RWPE1 (cell line): ENCODE measurements around the gene SLC37A3.
"Not testable (repeated sequence)": the region's sequence is repeated elsewhere in the genome, so short reads cannot be mapped to it uniquely, and the experiment has no call there.

Experiments
- CTCF ChIA-PET: fragments of 350-600 bp; sonication (Branson Sonifier 250); formaldehyde crosslinking; extraction: SDS; loops from one replicate; lab custom pipeline; 2021; lab: Yijun Ruan, JAX
- POLR2A ChIA-PET: fragments of 400-600 bp; formaldehyde crosslinking; extraction: SDS; loops from one replicate; lab custom pipeline; 2020; ENCODE audit warnings: antibody characterized with exemption; ENCODE audit not compliant: low non-redundant PET; lab: Yijun Ruan, JAX
- DNase-seq: peaks from one replicate; pipeline ENCODE4 v3.0.0; 2012; ENCODE audit warnings: low spot score
- H3K27ac ChIP-seq: fragments of 450-650 bp; 2 replicates; pipeline ENCODE4 v1.5.1; 2017
- TF ChIP-seq, protein P1 (sequence below): fragments of 450-650 bp; conservative IDR thresholded peaks from 2 replicates; pipeline ENCODE4 v1.5.1; 2017; ENCODE audit warnings: low read depth, mild to moderate bottlenecking

The SLC37A3 gene

DNA sequence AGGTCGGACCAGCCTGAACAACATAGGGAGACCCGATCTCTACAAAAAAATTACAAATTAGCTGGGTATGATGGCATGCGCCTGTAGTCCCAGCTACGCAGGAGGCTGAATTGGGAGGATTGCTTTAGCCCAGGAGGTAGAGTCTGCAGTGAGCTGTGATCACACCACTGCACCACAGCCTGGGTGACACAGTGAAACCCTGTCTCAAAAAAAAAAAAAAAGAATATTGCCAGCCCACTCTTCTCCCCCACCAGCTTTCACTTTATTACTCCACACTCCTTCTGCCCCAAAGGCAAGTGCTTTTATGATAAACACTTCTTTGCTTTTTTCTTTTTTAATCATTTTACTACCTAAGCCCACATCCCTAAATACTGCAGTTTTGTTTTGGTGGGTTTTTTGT is 20.3 kb upstream of the SLC37A3 start:
- no peak for DNase-seq
- H3K27ac ChIP-seq = no peak overlapping the region
- ChIA-PET CTCF (no interaction called here), POLR2A (no interaction called here)
- TF ChIP-seq, protein P1, sequence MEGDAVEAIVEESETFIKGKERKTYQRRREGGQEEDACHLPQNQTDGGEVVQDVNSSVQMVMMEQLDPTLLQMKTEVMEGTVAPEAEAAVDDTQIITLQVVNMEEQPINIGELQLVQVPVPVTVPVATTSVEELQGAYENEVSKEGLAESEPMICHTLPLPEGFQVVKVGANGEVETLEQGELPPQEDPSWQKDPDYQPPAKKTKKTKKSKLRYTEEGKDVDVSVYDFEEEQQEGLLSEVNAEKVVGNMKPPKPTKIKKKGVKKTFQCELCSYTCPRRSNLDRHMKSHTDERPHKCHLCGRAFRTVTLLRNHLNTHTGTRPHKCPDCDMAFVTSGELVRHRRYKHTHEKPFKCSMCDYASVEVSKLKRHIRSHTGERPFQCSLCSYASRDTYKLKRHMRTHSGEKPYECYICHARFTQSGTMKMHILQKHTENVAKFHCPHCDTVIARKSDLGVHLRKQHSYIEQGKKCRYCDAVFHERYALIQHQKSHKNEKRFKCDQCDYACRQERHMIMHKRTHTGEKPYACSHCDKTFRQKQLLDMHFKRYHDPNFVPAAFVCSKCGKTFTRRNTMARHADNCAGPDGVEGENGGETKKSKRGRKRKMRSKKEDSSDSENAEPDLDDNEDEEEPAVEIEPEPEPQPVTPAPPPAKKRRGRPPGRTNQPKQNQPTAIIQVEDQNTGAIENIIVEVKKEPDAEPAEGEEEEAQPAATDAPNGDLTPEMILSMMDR = no peak

DNA sequence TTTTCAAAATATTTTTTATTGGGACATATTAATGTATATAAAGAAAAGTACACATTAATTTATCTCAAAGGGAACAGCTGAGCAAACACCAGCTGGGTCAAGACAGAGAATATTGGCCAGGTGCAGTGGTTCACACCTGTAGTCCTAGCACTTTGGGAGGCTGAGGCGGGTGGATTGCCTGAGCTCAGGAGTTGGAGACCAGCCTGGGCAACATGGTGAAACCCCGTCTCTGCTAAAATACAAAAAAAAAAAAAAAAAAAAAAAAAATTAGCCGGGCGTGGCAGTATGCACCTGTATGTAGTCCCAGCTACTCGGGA is 19.8 kb upstream of the SLC37A3 start:
- DNase-seq, H3K27ac ChIP-seq, POLR2A ChIA-PET, CTCF ChIA-PET: not testable (repeated sequence)

DNA sequence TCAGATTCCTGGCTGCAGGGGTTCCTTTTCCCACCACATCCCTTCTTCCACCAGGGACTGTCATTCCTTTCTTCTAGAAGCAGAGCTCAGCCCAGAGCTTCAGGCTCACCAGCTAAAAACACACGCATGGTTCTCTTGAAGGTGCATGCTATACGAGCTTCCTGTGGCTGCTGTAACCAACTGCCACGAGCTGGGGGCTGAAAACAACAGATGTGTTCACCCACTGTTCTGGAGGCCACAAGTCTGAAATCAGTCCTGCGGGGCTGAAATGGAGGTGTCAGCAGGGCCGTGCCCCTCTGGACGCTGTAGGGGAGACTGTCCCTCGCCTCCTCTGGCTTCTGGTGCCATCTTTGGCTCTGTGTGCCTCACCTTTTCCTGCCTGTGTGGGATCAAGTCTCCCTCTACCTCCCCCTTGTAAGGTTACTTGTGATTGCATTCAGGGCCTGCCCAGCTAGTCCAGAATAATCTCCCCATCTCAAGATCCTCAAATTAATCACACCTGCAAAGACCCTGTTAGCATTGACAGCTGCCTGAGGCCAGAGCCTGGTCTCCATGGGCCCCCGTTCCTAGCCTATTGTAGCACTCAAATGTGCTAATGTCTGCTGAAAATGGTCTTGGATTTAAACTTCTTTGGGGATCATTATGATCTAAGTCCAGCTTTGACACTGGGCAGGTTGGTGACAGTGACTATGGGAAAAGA is 19.3 kb upstream of the SLC37A3 start:
- DNase-seq = no peak
- ChIA-PET POLR2A (no interaction called here), CTCF (interaction anchor here (0.6 kb wide), 1 partner anchor 67 kb away, joined by 6 read pairs; no protein-coding TSS in a partner anchor)
- TF ChIP-seq, protein P1 = no peak
- H3K27ac ChIP-seq = no peak overlapping the region

DNA sequence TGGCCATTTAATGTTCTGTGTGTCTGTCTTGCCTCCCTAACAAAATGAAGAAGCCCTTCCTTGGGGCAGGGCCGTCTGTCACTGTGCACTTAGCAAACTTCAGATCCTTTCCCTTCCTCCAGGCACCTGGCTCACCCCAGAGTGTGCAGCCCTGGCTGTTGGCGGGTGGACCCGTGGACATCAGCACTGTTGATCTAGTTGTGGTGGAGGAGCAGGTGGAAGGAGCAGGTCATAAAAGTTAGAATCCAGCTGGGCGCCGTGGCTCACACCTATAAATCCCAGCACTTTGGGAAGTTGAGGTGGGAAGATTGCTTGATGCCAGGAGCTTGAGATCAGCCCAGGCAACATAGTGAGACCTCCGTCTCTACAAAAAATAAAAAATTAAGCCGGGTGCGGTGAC is 18.2 kb upstream of the SLC37A3 start:
- CTCF ChIA-PET = no interaction called here
- TF ChIP-seq, protein P1 = no peak
- DNase-seq = no peak
- no peak overlapping the region for H3K27ac ChIP-seq
- POLR2A ChIA-PET = no interaction called here

DNA sequence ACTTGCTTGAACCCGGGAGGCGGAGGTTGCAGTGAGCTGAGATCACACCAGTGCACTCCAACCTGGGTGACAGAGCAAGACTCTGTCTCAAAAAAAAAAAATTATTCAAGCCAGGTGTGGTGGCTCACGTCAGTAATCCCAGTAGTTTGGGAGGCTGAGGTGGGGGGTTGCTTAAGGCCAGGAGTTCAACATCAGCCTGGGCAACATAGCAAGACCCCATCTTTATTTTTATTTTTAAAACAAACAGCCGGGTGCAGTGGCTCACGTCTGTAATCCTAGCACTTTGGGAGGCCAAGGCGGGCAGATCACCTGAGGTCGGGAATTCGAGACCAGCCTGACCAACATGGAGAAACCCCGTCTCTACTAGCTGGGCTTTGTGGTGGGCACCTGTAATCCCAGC is 17.5 kb upstream of the SLC37A3 start:
- CTCF ChIA-PET, H3K27ac ChIP-seq, POLR2A ChIA-PET, DNase-seq: not testable (repeated sequence)

DNA sequence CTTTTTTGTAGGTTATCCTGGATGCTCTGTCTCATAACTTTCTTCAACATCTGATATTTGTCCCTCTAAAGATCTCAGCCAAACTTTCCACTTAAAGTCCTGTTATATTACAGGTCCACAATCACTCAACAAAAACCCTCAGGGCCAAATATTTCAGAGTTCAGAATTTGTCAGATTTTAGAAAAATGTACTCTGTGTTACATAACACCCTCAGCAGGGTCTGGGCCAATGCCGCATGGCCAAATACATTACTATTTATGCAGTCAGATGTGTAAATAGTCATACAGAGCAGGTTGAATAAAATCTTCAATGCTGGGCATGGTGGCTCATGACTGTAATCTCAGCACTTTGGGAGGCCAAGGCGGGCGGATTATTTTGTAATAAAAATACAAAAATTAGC is 17.0 kb upstream of the SLC37A3 start:
- TF ChIP-seq, protein P1 = no peak
- ChIA-PET CTCF (no interaction called here), POLR2A (no interaction called here)
- DNase-seq = no peak
- no peak overlapping the region for H3K27ac ChIP-seq

DNA sequence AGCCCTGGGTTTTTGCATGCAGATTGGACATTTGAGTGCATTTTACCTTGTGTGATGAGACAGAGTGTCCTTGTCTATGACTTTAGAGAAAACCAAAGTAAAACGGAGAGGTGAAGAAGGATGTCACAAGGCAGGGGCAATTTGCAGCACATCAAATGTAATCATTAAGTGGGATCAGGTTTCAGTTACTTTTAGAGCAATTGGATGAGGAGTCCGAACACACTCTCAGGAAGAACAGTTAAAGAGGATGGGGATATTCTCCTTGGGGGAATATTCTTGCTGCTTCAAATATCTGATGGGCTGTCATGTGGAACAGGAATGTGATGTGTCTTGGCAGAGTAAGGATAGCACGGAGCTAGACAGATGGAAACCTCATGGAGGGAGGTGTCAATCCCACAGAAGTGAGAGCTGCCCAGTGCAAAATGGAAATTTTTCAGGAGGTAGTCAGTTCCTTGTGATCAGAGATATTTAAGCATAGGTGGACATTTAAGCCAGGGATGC is 6.3 kb upstream of the SLC37A3 start:
- TF ChIP-seq, protein P1 = no peak
- H3K27ac ChIP-seq = no peak overlapping the region
- DNase-seq = no peak
- ChIA-PET CTCF (no interaction called here), POLR2A (no interaction called here)
